Testis (tissue), 2 donors: Measurements from ENCODE around the gene IGSF8.

ENCODE experiments used
- POLR2A ChIP-seq: fragments of 450-650 bp; IDR thresholded peaks from one replicate; pipeline ENCODE4 v1.6.1; 2017; ENCODE audit warnings: antibody characterized with exemption, mild to moderate bottlenecking, moderate library complexity
- TF ChIP-seq, protein P1 (sequence below), 3 experiments: fragments of 450-650 bp in 2 of 3; fragments of 200-600 bp in 1 of 3; sonication (generic) in 1 of 3; IDR thresholded peaks; one replicate each; pipeline ENCODE4 v1.5.1; 2016 to 2019; ENCODE audit warnings: antibody characterized with exemption in 3 of 3, mild to moderate bottlenecking in 2 of 3, moderate library complexity in 1 of 3

DNA sequence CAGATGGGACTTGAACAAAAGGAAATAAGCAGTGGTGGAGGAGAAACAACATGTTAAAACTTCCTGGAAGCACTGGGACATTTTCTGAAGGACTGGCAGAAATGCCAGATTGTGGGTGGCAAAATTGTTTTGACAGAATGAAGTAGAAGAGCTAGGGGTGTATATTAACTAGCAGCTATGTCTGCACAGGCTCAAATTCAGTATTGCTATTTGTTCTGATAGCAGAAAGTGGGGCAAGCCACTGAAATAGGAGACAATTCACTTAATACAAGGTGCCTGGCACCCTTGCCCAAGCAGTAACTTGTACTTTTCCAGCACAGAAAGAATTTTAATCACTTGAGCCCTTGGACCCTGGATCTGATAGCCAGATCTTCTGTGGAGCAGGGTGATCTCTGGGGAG is 54.9 kb downstream of the IGSF8 start:
- TF ChIP-seq, protein P1, sequence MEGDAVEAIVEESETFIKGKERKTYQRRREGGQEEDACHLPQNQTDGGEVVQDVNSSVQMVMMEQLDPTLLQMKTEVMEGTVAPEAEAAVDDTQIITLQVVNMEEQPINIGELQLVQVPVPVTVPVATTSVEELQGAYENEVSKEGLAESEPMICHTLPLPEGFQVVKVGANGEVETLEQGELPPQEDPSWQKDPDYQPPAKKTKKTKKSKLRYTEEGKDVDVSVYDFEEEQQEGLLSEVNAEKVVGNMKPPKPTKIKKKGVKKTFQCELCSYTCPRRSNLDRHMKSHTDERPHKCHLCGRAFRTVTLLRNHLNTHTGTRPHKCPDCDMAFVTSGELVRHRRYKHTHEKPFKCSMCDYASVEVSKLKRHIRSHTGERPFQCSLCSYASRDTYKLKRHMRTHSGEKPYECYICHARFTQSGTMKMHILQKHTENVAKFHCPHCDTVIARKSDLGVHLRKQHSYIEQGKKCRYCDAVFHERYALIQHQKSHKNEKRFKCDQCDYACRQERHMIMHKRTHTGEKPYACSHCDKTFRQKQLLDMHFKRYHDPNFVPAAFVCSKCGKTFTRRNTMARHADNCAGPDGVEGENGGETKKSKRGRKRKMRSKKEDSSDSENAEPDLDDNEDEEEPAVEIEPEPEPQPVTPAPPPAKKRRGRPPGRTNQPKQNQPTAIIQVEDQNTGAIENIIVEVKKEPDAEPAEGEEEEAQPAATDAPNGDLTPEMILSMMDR (IDR thresholded peaks at IDR 0.05), result no peak
- TF ChIP-seq POLR2A, result no peak
